ENCODE data around the gene DCHS1.

- TF ChIP-seq, protein P1, sequence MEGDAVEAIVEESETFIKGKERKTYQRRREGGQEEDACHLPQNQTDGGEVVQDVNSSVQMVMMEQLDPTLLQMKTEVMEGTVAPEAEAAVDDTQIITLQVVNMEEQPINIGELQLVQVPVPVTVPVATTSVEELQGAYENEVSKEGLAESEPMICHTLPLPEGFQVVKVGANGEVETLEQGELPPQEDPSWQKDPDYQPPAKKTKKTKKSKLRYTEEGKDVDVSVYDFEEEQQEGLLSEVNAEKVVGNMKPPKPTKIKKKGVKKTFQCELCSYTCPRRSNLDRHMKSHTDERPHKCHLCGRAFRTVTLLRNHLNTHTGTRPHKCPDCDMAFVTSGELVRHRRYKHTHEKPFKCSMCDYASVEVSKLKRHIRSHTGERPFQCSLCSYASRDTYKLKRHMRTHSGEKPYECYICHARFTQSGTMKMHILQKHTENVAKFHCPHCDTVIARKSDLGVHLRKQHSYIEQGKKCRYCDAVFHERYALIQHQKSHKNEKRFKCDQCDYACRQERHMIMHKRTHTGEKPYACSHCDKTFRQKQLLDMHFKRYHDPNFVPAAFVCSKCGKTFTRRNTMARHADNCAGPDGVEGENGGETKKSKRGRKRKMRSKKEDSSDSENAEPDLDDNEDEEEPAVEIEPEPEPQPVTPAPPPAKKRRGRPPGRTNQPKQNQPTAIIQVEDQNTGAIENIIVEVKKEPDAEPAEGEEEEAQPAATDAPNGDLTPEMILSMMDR (IDR thresholded peaks at IDR 0.05): no peak
- peak; percentile 79 for TF ChIP-seq POLR2A (IDR thresholded peaks at IDR 0.05)
Observed at GRCh38 chr11:6619004-6619745, 36.4 kb downstream of the DCHS1 start, which contains the start of gene TPP1.
